ENCODE results near the gene HIP1R.
A peak's percentile ranks its signal among the peaks of the same experiment; 100 is the strongest.

The HIP1R gene

GRCh38 chr12:122860040-122860853 lies 25.0 kb downstream of the HIP1R start:
- DNase-seq (ENCODE audit: low read depth in 2 of 2, low spot score in 1 of 2): peak; percentile 69 to 70

- DNase-seq (ENCODE audit: low read depth in 2 of 2, low spot score in 1 of 2): no peak
Observed at GRCh38 chr12:122860854-122861586, 25.8 kb downstream of the HIP1R start.

GRCh38 chr12:122861587-122861970 lies 26.3 kb downstream of the HIP1R start:
- no peak for DNase-seq (ENCODE audit: low read depth in 2 of 2, low spot score in 1 of 2)

- no peak for DNase-seq (ENCODE audit: low read depth in 2 of 2, low spot score in 1 of 2)
Observed at GRCh38 chr12:122862110-122862634, 26.9 kb downstream of the HIP1R start.

- DNase-seq (ENCODE audit: low read depth in 2 of 2, low spot score in 1 of 2): no peak
Observed at GRCh38 chr12:122862872-122863701, 27.8 kb downstream of the HIP1R start.

- DNase-seq (ENCODE audit: low read depth in 2 of 2, low spot score in 1 of 2): no peak
Observed at GRCh38 chr12:122864894-122865253, 29.6 kb downstream of the HIP1R start.

GRCh38 chr12:122865268-122866231 lies 30.3 kb downstream of the HIP1R start:
- DNase-seq (ENCODE audit: low read depth in 2 of 2, low spot score in 1 of 2): no peak

- no peak for DNase-seq (ENCODE audit: low read depth in 2 of 2, low spot score in 1 of 2)
Observed at GRCh38 chr12:122866379-122866778, 31.1 kb downstream of the HIP1R start.

GRCh38 chr12:122866950-122867607 lies 31.8 kb downstream of the HIP1R start:
- DNase-seq (ENCODE audit: low read depth in 2 of 2, low spot score in 1 of 2): no peak

- no peak for DNase-seq (ENCODE audit: low read depth in 2 of 2, low spot score in 1 of 2)
Observed at GRCh38 chr12:122867691-122868461, 32.6 kb downstream of the HIP1R start.

GRCh38 chr12:122868471-122869177 lies 33.4 kb downstream of the HIP1R start:
- DNase-seq (ENCODE audit: low read depth in 2 of 2, low spot score in 1 of 2): no peak

GRCh38 chr12:122869207-122869973 lies 34.1 kb downstream of the HIP1R start:
- no peak for DNase-seq (ENCODE audit: low read depth in 2 of 2, low spot score in 1 of 2)

- no peak for DNase-seq (ENCODE audit: low read depth in 2 of 2, low spot score in 1 of 2)
Observed at GRCh38 chr12:122870163-122870842, 35.0 kb downstream of the HIP1R start.

GRCh38 chr12:122870867-122871664 lies 35.8 kb downstream of the HIP1R start:
- DNase-seq (ENCODE audit: low read depth in 2 of 2, low spot score in 1 of 2): no peak

- no peak for DNase-seq (ENCODE audit: low read depth in 2 of 2, low spot score in 1 of 2)
Observed at GRCh38 chr12:122871851-122872780, 36.9 kb downstream of the HIP1R start.
